Endothelial cell of umbilical vein (primary cell): Measurements from ENCODE around the gene PGF.

Source experiments
- JUN ChIP-seq: IDR thresholded peaks from 2 replicates; pipeline ENCODE4 v1.6.1; 2011; ENCODE audit warnings: borderline replicate concordance, low read depth; ENCODE audit not compliant: insufficient read length, insufficient read depth
- POLR2AphosphoS5 ChIP-seq: IDR thresholded peaks from 2 replicates; pipeline ENCODE4 v1.6.1; 2012; ENCODE audit warnings: low read depth, mild to moderate bottlenecking, control low read depth, low read length, moderate library complexity; ENCODE audit not compliant: insufficient read depth
- TF ChIP-seq, protein P1 (sequence below): IDR thresholded peaks from 2 replicates; pipeline ENCODE4 v1.6.1; 2011; ENCODE audit not compliant: insufficient read depth, insufficient read length
- TF ChIP-seq, protein P2 (sequence below), 2 donors: IDR thresholded peaks; 1 replicate in 1 of 2; 2 replicates in 1 of 2; pipeline ENCODE4 v1.5.1; 2011; ENCODE audit warnings: low read length in 2 of 2, mild to moderate bottlenecking in 2 of 2, moderate library complexity in 2 of 2, control low read depth in 1 of 2, inconsistent platforms in 1 of 2, low read depth in 1 of 2; ENCODE audit not compliant: insufficient read depth in 1 of 2; ENCODE audit errors: extremely low read depth in 1 of 2

DNA sequence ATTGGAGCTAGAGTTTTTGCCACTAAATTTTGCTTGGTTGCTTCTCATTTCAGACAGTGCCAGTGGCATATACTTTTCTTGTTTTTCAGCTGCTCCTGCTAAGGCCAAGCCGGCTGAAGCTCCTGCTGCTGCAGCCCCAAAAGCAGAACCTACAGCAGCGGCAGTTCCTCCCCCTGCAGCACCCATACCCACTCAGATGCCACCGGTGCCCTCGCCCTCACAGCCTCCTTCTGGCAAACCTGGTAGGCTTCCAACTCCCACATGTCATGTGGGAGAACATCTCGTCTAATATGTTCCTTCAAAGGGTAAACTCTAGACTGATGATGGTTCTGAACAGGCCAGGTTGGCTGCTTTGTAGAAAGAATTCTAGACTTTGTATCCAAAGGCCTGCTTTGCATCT, 62.7 kb downstream of the PGF start:
- TF ChIP-seq, protein P1, sequence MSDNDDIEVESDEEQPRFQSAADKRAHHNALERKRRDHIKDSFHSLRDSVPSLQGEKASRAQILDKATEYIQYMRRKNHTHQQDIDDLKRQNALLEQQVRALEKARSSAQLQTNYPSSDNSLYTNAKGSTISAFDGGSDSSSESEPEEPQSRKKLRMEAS, result no peak
- TF ChIP-seq, protein P2, sequence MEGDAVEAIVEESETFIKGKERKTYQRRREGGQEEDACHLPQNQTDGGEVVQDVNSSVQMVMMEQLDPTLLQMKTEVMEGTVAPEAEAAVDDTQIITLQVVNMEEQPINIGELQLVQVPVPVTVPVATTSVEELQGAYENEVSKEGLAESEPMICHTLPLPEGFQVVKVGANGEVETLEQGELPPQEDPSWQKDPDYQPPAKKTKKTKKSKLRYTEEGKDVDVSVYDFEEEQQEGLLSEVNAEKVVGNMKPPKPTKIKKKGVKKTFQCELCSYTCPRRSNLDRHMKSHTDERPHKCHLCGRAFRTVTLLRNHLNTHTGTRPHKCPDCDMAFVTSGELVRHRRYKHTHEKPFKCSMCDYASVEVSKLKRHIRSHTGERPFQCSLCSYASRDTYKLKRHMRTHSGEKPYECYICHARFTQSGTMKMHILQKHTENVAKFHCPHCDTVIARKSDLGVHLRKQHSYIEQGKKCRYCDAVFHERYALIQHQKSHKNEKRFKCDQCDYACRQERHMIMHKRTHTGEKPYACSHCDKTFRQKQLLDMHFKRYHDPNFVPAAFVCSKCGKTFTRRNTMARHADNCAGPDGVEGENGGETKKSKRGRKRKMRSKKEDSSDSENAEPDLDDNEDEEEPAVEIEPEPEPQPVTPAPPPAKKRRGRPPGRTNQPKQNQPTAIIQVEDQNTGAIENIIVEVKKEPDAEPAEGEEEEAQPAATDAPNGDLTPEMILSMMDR (IDR thresholded peaks at IDR 0.05; ENCODE audit: extremely low read depth in 1 of 2, insufficient read depth in 1 of 2, low read depth in 1 of 2, low read length in 2 of 2), result no peak
- TF ChIP-seq JUN (no peak), POLR2AphosphoS5 (no peak)
